HG03460 (cell line): ENCODE measurements around the gene MON1B.

ENCODE experiments used
- ATAC-seq: cut with Tn5 transposase; IDR thresholded peaks from one replicate; pipeline ENCODE4 v1.9.1; 2021; ENCODE audit not compliant: unreplicated experiment

MON1B gene

DNA sequence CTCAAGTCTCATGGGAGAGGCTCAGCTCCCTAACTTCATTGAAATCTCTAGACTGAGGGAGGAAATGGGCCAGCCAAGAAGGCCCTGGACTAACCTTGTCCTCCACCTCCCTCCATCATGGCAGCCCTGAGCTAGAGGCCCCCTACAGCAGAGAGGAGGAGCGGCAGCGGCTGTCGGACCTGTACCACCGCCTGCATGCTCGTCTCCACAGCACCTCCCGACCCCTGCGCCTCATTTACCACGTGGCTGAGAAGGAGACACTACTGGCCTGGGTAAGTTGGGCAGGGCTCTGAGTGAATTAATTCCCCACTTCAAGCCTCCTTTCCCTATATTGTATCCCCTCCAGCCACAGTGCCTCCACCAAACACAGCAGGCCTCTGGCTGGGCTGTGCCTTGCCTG, 4.4 kb downstream of the MON1B start:
- ATAC-seq: no peak

DNA sequence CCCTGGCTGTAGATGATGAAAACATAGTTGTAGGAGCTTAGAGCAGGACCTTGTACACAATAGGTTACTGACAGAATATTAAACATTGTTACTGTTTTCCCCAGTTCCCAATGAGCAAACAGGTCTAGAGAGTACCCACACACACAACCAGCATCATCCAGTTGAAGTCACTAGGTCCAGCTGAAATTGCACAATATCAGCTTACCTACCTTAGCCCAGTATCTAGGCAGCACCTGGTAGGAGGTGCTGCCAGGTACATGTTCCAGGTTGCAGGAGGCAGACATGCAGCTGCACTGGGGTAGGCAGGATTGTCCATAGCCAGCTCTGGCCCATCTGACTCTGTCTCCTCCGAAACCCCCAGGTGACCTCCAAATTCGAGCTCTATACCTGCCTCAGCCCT, 6.8 kb downstream of the MON1B start:
- ATAC-seq: no peak

DNA sequence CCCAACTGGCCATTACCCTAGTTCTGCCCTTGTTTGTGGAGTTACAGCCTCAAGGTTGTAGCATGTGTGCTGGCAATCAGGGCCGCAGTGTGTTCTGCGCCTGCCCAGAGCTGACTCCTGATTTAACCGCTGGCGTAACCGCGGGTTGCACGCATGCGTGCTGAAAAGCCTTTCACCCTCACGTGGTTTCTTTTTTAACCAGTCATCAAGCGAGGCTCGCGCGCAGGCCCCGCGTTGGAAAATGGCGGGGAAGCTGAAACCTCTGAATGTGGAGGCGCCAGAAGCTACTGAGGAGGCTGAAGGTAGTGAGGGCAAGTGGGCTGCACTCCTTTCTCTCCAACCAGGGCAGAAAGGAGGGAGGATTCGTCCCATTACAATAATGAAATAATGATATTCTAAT, 8.2 kb downstream of the MON1B start, which contains the start of gene SYCE1L:
Gene SYCE1L (plus strand): TSS at position 198 of the 400 bp plus-strand sequence. CDS start 44 bp downstream, at position 242.
- ATAC-seq: no peak

DNA sequence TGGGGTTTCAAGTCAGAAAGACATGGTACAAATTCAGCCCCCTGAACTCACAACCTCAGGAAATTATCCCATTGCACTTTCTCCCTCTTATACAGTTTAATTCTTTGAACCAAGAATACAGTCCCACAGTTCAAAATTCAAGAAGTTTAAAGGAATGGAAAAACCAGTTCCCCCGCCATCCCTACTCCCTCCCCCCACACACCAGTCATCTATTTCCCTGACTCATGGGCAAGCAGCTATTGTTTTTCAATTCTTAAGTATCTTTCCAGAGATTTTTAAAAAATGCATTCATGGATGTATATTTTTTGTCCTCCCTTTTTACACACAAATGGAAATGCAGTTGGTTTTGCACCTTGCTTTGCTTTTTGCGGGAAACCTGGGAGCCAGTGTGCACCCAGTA, 15.5 kb downstream of the MON1B start:
- no peak for ATAC-seq

DNA sequence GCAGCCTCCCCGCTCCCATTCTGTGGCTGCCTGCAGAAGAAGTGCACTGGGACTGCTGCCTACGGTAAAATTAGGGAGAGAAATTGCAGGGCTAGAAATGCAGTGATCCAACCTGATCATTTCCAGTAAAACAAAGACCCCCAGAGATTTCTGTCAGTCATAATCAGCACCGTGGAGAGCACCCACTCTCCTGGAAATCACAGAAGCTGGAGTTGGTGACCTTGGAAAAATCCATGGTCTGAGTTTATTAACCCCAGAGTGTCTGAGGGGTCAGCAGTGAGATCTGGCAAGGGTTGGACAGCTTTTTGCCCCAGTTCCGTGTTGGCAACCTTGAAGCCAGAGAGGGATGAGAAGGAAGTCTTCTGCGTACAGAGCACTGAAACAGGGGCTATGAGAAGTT, 16.0 kb downstream of the MON1B start:
- ATAC-seq: no peak

DNA sequence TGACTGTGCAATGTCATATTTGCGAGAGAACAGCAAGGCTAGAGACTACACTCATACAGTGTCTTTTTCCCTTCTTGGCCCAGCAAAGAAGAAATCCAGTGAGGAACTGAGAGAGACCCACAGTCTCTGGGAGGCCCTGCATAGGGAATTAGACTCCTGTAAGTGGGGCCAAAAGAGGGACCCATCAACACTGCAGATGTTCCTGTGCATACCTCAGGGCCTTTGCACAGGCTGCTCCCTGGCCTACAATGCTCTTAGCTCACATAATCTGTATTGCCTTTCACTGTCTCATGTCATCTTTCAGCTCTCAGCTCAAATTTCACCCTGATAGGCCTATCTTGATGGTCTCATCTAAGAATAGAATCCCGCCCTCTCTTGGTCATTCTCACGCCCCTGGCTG, 17.4 kb downstream of the MON1B start:
- no peak for ATAC-seq

DNA sequence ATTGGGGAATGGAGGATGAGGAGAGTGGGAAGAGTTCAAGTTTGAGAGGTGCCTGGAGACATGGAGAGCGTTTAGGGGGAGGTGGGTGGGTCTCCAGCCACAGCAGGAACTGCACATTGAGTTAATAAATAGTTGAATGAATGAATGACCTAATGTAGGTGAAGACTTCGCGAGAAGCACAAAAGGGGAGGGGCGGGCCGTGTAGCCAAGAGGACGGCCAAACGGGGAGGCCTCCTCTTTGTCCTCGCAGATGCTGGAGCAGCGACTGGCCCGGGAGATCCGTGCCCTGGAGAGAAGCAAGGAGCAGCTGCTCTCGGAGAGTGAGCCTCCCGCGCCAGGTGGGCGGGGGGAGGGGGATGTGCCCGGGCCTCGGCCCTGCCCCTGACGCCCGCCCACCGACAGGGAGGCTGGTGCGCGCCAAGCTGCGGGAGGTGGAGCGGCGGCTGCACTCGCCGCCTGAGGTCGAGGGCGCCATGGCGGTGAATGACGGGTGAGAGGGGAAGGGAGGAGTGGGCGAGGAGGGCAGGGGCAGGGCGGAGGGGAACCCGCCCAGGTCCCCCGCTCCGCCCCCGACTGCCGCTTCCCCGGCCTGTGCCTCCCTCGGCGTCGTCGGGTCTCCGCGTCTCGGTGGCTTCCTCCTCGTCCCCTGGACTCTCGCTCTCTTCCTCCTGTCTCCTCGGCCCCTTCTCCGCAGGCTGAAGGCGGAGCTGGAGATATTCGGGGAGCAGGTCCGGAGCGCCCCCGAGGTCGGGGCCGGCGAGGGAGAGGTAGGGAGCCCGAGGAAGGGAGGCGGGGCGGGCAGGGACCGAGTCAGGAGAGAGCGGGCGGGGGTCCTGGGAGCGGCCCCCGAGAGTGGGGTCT, 21.1 kb downstream of the MON1B start:
- ATAC-seq: peak; percentile 52

DNA sequence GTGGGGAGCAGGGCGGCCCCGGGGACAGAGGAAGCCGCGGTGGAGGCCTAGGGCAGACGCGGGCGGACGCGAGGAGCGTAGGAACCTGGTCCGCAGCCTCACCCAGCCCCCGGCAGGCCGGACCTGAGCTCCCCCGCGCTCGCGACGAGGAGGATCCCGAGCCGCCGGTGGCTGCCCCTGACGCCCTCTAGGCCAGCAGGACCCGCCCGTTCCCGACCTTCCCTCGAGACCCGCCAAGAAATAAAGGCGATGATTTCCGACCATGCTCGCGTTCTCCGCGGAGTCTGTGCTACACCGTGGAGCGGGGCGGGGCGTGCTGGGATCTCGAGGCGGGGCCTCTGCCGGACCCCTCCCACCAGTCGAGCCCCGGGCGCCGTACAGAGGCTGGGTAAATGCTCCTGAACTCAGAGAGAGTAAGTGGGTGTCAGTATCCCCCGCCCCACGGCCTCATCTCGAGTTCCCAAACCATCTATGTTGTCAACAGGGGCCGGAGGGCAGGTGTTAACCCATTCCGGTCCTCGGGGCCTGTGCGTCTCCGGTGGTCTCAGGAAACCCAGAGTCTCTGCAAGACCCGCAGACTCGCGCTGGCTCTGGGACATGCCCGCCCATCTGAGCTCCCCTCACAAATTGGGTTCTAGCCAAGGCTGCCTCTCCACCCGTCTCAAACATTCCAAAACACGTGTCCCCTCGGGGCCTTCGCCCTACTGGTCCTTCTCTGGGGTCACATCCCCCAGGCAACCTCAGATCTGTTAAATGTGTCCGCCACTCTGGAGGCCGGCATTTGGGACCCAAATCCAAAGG, 22.0 kb downstream of the MON1B start:
- peak; percentile 77 for ATAC-seq

DNA sequence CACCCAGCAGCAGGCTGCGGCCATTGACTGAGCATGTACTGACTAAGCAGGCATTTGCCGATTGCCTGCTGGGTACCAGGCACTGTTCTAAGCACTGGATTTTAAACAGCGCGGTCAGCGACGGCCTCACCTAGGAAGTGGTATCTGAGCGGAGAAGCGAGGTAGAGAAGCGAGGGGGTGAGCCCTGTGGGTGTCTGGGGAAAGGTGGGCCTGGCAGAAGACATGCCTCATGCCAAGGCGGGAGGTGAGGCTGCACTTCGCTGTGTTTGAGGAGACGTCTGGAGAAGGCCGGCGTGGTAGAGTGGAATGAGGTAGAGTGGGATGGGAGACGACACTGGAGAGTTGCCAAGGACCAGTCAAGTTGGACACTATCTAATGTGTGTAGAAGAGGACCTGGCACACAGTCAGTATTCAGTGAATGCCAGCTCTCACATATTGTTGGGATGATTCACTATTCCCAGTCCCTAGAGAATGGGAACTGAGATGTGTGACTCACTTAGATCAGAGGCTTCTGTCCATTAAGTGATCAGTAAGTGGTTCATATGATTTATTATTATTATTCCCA, 22.6 kb downstream of the MON1B start:
- ATAC-seq: no peak

DNA sequence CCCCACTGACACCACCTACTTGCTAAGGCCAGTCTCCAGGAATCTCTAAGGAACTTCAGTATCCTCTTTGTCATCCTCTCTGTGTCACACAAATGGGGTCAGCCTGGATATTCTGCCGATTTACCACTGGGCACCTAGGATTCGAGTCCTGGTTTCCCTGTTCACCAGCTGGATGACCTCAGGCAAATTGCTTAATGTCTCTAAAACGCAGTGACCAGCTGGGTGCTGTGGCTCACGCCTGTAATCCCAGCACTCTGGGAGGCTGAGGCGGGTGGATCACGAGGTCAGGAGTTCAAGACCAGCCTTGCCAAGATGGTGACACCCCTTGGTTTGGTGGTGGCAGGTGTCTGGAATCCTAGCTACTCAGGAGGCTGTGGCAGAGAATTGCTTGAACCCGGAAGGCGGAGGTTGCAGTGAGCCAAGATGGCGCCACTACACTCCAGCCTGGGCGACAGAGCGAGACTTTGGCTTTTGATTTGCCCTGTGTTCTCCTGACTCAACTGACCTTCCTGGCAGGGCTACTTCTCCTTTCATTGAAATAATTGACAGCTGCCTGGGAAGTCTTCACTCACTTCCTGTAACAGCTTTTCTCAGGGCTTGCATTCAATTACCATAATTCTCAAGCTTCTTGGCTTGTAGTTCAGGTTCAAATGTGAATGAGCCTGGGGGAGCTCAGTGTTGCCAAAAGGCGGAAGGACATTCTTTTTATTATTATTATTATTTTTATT, 23.6 kb downstream of the MON1B start:
- ATAC-seq: no peak

DNA sequence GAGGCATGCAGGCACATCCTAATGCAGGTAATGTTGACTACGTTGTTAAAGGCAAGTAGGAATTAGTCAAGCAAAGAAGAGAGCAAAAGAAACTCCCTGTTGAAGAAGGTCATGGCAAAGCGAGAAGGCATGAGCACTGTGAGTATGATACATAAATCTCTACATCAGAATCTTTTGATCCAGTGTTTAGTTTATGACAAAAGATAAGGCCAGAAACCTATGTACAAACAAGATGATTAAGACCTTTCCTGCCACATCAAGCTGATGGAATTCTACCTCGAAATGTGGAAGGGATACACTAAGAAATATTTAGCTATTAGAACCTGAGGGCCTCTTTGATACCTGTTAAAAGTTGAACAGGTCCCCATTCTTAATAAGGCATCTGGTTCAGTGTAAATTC, 28.4 kb downstream of the MON1B start:
- ATAC-seq: no peak

DNA sequence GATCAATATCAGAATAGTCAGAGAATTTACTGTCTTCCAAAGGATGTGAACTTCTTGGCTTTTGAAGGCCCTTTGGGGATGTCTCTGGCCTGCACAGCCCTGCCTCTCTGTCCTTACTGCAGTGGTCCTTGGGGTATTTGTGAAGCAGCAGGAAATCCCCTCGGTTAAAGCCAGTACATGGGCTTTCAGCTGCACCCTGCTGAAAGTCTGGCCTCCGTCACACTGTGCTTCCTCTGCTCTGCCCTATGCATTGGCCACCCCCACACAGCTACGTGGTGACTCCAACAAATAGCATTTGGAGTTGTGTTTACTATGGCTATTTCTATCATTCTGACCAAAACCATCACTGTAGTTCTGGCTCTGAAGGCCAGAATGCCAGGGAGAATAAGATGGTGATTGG, 29.4 kb downstream of the MON1B start:
- ATAC-seq: peak; percentile 72

DNA sequence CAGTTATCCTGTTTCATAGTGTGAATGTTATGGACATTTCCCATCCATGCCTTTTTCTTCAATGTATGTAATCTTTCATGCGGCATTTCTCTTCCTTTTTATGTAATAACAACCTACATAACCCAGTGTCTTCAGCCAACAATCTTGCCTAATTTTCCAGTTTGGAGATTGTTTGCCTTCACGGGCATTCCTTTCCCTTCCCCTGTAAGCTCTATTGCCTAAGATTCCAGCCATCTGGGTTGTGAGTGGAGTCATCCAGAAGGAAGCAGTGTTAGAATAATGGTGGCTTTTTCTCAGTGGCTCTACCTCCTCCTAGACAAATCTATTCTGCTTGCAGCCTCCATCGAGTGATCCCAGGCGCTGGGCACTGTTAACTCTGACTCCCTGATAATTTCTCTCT, 30.5 kb downstream of the MON1B start:
- ATAC-seq: no peak

DNA sequence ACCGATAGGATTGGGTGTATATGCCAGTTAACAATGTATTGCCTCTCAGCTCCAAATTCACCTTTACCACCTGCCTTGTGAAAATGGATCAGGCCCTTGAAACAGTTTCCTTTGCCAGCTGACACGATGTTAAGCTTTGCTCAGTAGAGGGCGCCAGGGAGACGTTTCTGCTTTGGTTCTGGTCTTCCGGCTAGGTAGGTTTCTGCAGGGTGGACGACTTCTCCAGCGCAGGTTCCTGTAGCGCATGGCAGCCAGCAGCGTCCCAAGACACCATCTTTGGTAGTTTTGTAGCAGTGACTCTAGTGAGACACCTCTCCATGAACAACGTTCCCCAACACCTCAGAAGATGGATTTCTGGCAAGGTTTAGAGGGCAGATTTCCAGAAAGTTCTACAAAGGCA, 32.2 kb downstream of the MON1B start:
- no peak for ATAC-seq

DNA sequence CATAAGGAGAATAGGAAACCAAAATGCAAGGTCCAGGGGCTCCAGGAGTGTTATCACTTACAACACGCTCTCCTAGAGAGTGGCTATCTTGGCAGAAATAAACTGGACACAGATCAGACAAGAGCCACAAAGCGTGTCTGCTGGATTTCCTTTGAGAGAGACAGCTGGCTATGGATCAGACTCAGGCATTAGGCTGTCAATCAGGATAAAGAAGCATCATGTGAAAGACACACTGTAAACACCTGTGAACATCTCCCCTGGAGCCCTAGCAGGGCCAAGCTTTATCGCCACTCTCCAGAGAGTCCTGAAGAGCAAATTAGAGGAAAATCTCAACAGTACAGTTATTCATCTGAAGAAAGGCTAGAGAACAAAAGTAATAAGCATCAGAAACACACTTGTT, 34.2 kb downstream of the MON1B start:
- ATAC-seq: no peak

DNA sequence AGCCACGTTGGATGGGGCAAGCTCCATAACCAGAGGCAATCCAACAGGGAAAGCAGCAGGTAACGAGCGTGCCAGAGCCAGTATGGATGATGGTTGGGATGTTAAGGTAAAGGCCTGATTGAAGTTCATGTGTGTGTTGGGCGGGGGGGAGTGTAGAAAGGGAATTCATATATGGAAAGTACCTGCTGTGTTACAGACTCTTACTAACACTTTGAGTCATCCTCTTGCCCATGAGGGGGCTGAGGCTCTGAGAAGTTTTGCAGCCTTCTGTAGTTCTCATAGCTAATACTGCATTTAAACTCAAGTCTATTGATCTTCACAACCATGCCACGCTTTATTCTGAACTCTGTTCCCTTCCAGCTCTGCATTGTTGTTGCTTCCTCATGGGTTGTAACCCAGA, 36.8 kb downstream of the MON1B start:
- ATAC-seq: peak; percentile 80

DNA sequence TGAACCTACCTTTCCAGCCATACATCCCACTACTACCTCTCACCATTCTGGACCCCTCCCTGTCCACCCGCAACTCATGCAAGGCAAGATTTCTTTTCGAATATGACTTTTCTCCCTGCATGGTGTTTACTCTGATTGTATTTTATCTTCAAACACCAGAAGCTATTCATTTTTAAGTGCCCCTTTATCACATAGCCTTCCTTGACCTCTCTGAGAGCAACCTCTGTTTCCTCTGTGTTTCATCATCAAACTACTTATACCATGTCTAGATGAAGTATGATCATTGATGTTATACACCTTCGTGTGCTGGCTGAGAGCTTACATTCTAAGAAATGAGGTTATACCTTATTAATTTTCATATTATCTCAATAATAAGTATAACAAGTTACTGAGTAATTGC, 40.1 kb downstream of the MON1B start:
- no peak for ATAC-seq

DNA sequence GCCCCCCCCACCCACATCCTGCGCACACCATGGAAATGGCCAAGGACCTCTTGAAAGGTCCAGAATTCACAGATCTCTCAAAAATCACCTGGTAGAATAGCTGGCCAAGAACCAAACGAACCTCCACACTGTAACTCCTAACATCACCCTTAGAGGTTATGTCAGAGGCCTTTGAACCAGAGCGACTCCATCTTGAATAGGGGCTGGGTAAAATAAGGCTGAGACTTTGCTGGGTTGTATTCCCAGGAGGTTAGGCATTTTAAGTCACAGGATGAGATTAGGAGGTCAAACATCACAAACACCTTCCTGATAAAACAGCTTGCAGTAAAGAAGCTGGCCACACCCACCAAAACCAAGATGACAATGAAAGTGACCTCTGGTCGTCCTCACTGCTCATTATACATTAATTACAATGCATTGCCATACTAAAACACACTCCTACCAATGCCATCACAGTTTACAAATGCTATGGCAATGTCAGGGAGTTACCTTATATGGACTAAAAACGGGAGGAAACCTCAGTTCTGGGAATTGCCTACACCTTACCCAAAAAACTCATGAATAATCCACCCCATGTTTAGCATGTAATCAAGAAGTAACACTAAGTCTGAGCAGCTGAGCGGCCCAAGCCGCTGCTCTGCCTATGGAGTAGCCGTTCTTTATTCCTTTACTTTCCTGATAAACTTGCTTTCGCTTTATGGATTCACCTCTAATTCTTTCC, 43.0 kb downstream of the MON1B start:
- ATAC-seq: no peak

DNA sequence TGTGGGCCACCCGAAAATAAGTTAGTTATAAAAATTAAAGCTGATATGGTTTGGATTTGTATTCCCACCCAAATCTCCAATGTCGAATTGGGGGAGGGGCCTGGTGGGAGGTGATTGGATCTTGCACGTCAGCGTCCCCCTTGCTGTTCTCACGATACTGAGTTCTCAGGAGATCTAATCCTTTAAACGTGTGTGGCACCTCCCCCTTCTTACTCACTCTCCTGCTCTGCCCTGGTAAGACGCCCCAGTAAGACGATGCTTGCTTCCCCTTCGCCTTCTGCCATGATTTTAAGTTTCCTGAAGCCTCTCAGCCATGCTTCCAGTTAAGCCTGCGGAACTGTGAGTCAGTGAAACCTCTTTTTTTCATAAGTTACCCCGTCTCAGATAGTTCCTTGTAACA, 43.6 kb downstream of the MON1B start:
- no peak for ATAC-seq

DNA sequence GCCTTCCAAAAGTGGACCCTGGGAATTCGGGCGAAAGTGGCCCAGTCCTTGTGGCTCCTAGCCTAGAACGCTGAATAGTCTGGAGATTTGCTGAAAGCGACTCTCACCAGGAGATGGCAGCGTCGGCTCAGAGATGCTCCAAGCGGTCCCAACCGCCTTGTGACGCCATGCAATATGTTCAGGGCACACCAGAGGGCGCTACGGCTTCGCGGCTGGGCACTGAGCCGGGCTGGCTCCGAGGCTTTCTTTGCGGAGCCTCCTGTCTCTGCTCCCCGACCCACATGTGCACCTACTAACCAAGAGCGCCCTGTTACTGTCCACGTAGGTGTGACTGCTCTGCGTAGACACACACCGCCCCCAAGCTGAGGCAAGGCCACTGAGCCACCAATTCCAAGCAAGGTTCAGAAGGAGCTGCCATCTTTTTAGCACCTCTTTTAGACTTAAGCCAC, 45.1 kb downstream of the MON1B start:
- peak; percentile 99 for ATAC-seq
